ENCODE results near the gene TMEM254. TPM values are rescaled to one million over a fixed set of nuclear protein-coding genes. Genes with fewer than 3 reads are reported as not detected.

The TMEM254 gene
- total RNA-seq, 2 donors from 2014 or later, result 8.6 to 9.9 TPM

DNA sequence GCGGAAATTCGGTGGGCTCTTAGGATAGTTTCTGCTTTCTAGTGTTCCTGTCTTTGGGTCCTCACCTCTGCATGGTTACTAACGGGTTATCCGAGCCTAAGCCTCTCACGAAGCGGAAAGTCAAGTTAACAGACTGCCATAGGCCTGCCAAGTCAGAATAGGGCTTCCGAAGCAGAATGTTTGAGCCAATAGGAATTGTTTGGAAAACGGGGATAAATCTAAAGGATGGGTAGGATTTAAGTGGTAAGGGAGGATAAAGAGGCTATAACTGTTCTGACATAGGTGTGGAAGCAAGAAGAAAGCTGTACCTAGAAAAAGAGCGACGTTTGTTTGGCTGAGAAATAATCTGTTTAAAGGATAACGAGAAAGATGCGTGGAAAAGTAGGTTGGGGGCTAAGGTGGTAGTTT, 851 bp downstream of the TMEM254 start:
- TF ChIP-seq CTCF (IDR thresholded peaks at IDR 0.05) (no peak), POLR2A (IDR thresholded peaks at IDR 0.05) (no peak)
- Histone ChIP-seq H3K9me3 (no peaks in the 10 kb centered on the region), H3K4me1 (peaks cover 16% of the 10 kb centered on the region), H3K27ac (peak overlapping the region; percentile 89 to 94 (median 93)), H3K27me3 (no peaks in the 10 kb centered on the region), H3K4me3 (peak overlapping the region; percentile 40 to 50), H3K36me3 (replicated peaks in 1 of 2; ENCODE audit: insufficient read depth in 1 of 2, low read depth in 2 of 2) (no peaks in the 10 kb centered on the region)
- 1 to 2% methylated on average over 11 to 12 of the region's 12 CpGs for WGBS, 2 donors
- DNase-seq (no peak), ATAC-seq (no peak)
- intact Hi-C loops (cut with DNase I), result no loop called here

DNA sequence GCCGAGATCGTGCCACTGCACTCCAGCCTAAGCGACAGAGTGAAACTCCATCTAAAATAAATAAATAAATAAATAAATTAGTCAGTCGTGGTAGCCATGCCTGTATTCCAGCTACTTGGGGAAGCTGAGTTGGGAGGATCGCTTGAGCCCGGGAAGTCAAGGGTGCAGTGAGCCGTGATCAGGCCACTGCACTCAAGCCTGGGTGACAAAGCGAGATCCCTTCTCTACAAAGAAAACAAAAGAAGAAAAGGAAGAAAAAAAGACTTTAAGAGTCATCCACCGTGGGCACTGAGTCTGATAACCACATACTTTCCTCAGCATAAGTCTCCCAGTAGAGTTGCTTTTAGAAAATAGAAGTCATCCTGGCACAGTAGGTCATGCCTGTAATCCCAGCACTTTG, 2.6 kb downstream of the TMEM254 start:
- intact Hi-C loops (cut with DNase I), result no loop called here
- Histone ChIP-seq H3K36me3 (replicated peaks in 1 of 2; ENCODE audit: insufficient read depth in 1 of 2, low read depth in 2 of 2) (no peaks in the 10 kb centered on the region), H3K27me3 (no peaks in the 10 kb centered on the region), H3K4me1 (peaks cover 16% of the 10 kb centered on the region), H3K9me3 (no peaks in the 10 kb centered on the region), H3K27ac (no peak overlapping the region), H3K4me3 (no peak overlapping the region)
- ATAC-seq (no peak), DNase-seq (no peak)
- no peak for TF ChIP-seq CTCF (IDR thresholded peaks at IDR 0.05)
- TF ChIP-seq POLR2A (IDR thresholded peaks at IDR 0.05), result no peak
- WGBS, 2 donors, result 82 to 87% methylated on average over 9 of the region's 9 CpGs

GRCh38 chr10:80081801-80082750, 3.6 kb downstream of the TMEM254 start:
- 59 to 61% methylated on average over 5 of the region's 5 CpGs for WGBS, 2 donors
- no peaks in the 10 kb centered on the region for H3K27me3 ChIP-seq
- H3K4me3 ChIP-seq, result no peak overlapping the region
- intact Hi-C loops (cut with DNase I), result no loop called here
- no peak overlapping the region for H3K27ac ChIP-seq
- TF ChIP-seq CTCF (IDR thresholded peaks at IDR 0.05) (no peak), POLR2A (IDR thresholded peaks at IDR 0.05) (no peak)
- peaks cover 16% of the 10 kb centered on the region for H3K4me1 ChIP-seq
- ATAC-seq (no peak), DNase-seq (no peak)
- no peaks in the 10 kb centered on the region for H3K9me3 ChIP-seq
- no peaks in the 10 kb centered on the region for H3K36me3 ChIP-seq (replicated peaks in 1 of 2; ENCODE audit: insufficient read depth in 1 of 2, low read depth in 2 of 2)

DNA sequence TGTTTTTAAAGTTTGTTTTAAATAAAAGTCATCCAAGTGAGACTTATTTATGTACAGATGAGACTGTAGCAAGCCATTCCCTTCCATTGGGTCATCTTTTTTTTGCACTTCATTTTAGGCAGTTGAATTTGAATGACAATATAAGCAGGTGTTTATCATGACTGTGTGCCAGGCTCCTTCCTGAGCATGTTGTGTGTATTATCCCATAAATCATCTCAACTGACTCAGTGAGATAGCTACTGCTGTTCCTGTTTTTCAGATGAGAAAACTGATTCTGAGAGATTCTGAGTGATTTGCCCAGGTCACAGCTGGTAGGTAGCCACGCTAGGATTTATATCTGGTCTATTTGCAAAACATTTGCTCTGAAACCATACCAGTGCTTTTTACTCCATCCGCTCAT, 11.7 kb downstream of the TMEM254 start:
- TF ChIP-seq POLR2A (IDR thresholded peaks at IDR 0.05) (no peak), CTCF (IDR thresholded peaks at IDR 0.05) (no peak)

More for the DNA sequence above, 11.7 kb downstream of the TMEM254 start:
- Histone ChIP-seq H3K4me1 (no peaks in the 10 kb centered on the region), H3K4me3 (no peak overlapping the region), H3K36me3 (replicated peaks in 1 of 2; ENCODE audit: insufficient read depth in 1 of 2, low read depth in 2 of 2) (peaks cover 0 to 6% of the 10 kb centered on the region in 2 donors), H3K27me3 (no peaks in the 10 kb centered on the region), H3K9me3 (no peaks in the 10 kb centered on the region), H3K27ac (no peak overlapping the region)
- intact Hi-C loops (cut with DNase I), result no loop called here
- DNase-seq (no peak), ATAC-seq (no peak)
- WGBS, 2 donors, result 69 to 88% methylated on average over 2 of the region's 2 CpGs

All from body of pancreas (tissue), 4 donors.